Measurements from ENCODE around the gene MYBPHL. TPM values are rescaled to one million over a fixed set of nuclear protein-coding genes. Genes with fewer than 3 reads are reported as not detected.

MYBPHL gene
- total and polyA plus RNA-seq, 2 experiments from 2014 or later = 3.6 to 7.4 TPM

- no peak overlapping the region for H3K4me2 ChIP-seq
- H3K27me3 ChIP-seq = no peaks in the 10 kb centered on the region
- 94% methylated on average over 11 of the region's 11 CpGs for WGBS (ENCODE audit: low lambda C conversion rate, missing lambda C conversion rate)
- no peaks in the 10 kb centered on the region for H4K20me1 ChIP-seq (ENCODE audit: insufficient read depth, poor library complexity, severe bottlenecking)
- H3K4me3 ChIP-seq = no peak overlapping the region
- H2AFZ ChIP-seq = no peak overlapping the region
- no peak overlapping the region for H3K27ac ChIP-seq
- H3K9me3 ChIP-seq (ENCODE audit: low read depth) = no peaks in the 10 kb centered on the region
- TF ChIP-seq CTCF (IDR thresholded peaks at IDR 0.05; ENCODE audit: poor library complexity) = no peak
- TF ChIP-seq EZH2phosphoT487 (IDR thresholded peaks at IDR 0.05; ENCODE audit: low read depth, severe bottlenecking, unreplicated experiment) = no peak
- TF ChIP-seq EZH2 (IDR thresholded peaks at IDR 0.05; ENCODE audit: borderline replicate concordance) = no peak
- H3K36me3 ChIP-seq (replicated peaks; ENCODE audit: insufficient read depth, low read depth) = no peaks in the 10 kb centered on the region
- H3K9me2 ChIP-seq (replicated peaks; ENCODE audit: insufficient read depth) = no peaks in the 10 kb centered on the region
- no peaks in the 10 kb centered on the region for H3K79me2 ChIP-seq
- DNase-seq (ENCODE audit: low spot score) = no peak
- H3K4me1 ChIP-seq (ENCODE audit: insufficient read depth) = no peaks in the 10 kb centered on the region
These were observed 39.8 kb downstream of the MYBPHL start for GRCh38 chr1:109266965-109267364.

GRCh38 chr1:109265741-109266330, 41.0 kb downstream of the MYBPHL start:
- Histone ChIP-seq H3K79me2 (no peaks in the 10 kb centered on the region), H3K4me3 (no peak overlapping the region), H3K36me3 (replicated peaks; ENCODE audit: insufficient read depth, low read depth) (no peaks in the 10 kb centered on the region), H4K20me1 (ENCODE audit: insufficient read depth, poor library complexity, severe bottlenecking) (no peaks in the 10 kb centered on the region), H3K9me2 (replicated peaks; ENCODE audit: insufficient read depth) (no peaks in the 10 kb centered on the region), H3K9me3 (ENCODE audit: low read depth) (no peaks in the 10 kb centered on the region), H3K4me2 (no peak overlapping the region), H3K27me3 (no peaks in the 10 kb centered on the region), H2AFZ (no peak overlapping the region), H3K4me1 (ENCODE audit: insufficient read depth) (no peaks in the 10 kb centered on the region), H3K27ac (no peak overlapping the region)
- no peak for TF ChIP-seq EZH2phosphoT487 (IDR thresholded peaks at IDR 0.05; ENCODE audit: low read depth, severe bottlenecking, unreplicated experiment)
- no peak for TF ChIP-seq CTCF (IDR thresholded peaks at IDR 0.05; ENCODE audit: poor library complexity)
- TF ChIP-seq EZH2 (IDR thresholded peaks at IDR 0.05; ENCODE audit: borderline replicate concordance) = no peak
- WGBS (ENCODE audit: low lambda C conversion rate, missing lambda C conversion rate) = 94% methylated on average over 12 of the region's 13 CpGs
- DNase-seq (ENCODE audit: low spot score) = no peak

- 88% methylated on average over 4 of the region's 4 CpGs for WGBS (ENCODE audit: low lambda C conversion rate, missing lambda C conversion rate)
- H3K27ac ChIP-seq = no peak overlapping the region
- TF ChIP-seq CTCF (IDR thresholded peaks at IDR 0.05; ENCODE audit: poor library complexity) = no peak
- no peak for TF ChIP-seq EZH2 (IDR thresholded peaks at IDR 0.05; ENCODE audit: borderline replicate concordance)
- no peak for TF ChIP-seq EZH2phosphoT487 (IDR thresholded peaks at IDR 0.05; ENCODE audit: low read depth, severe bottlenecking, unreplicated experiment)
- H3K4me2 ChIP-seq = no peak overlapping the region
- H3K9me2 ChIP-seq (replicated peaks; ENCODE audit: insufficient read depth) = no peaks in the 10 kb centered on the region
- no peak overlapping the region for H2AFZ ChIP-seq
- H3K4me1 ChIP-seq (ENCODE audit: insufficient read depth) = no peaks in the 10 kb centered on the region
- H3K36me3 ChIP-seq (replicated peaks; ENCODE audit: insufficient read depth, low read depth) = no peaks in the 10 kb centered on the region
- H4K20me1 ChIP-seq (ENCODE audit: insufficient read depth, poor library complexity, severe bottlenecking) = no peaks in the 10 kb centered on the region
- H3K27me3 ChIP-seq = no peaks in the 10 kb centered on the region
- H3K4me3 ChIP-seq = no peak overlapping the region
- H3K79me2 ChIP-seq = no peaks in the 10 kb centered on the region
- no peaks in the 10 kb centered on the region for H3K9me3 ChIP-seq (ENCODE audit: low read depth)
- DNase-seq (ENCODE audit: low spot score) = no peak
These were observed 41.8 kb downstream of the MYBPHL start for GRCh38 chr1:109265016-109265415.

All from hepatocyte (in vitro differentiated cells).